ENCODE results near the gene RELN.

Gene RELN

DNA sequence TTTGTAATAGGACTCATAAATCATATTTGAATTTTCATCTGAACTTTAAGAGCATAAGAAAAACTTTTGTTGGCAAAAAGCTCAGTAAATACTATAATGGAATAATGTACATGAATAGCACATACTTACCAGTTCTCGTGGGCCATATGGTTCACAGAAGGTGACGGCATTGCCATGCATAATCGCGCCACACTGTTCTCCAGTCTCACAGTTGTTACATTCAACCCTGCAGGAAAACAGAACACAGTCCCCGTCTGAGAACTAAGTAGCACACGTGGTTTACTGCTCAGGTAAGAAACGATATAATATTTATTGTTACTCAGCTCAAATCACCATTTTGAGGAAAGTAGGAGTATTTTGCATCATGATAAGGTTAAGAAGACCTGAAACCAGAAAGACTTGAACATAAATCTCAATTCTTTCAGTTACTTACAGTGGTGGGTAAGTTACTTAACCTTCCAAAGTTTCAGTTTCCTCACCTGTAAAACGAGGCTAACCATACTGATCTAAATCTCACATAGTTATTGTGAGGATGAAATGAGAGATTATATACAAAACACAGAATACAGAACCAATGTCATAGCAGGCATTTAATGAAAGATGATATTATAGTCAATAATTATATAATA is 261.4 kb downstream of the RELN start:
- no peak overlapping the region for H3K27ac ChIP-seq
- TF ChIP-seq, protein P1, sequence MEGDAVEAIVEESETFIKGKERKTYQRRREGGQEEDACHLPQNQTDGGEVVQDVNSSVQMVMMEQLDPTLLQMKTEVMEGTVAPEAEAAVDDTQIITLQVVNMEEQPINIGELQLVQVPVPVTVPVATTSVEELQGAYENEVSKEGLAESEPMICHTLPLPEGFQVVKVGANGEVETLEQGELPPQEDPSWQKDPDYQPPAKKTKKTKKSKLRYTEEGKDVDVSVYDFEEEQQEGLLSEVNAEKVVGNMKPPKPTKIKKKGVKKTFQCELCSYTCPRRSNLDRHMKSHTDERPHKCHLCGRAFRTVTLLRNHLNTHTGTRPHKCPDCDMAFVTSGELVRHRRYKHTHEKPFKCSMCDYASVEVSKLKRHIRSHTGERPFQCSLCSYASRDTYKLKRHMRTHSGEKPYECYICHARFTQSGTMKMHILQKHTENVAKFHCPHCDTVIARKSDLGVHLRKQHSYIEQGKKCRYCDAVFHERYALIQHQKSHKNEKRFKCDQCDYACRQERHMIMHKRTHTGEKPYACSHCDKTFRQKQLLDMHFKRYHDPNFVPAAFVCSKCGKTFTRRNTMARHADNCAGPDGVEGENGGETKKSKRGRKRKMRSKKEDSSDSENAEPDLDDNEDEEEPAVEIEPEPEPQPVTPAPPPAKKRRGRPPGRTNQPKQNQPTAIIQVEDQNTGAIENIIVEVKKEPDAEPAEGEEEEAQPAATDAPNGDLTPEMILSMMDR (IDR thresholded peaks at IDR 0.05) = no peak
- TF ChIP-seq ZFX (IDR thresholded peaks at IDR 0.05; ENCODE audit: borderline replicate concordance) = no peak

DNA sequence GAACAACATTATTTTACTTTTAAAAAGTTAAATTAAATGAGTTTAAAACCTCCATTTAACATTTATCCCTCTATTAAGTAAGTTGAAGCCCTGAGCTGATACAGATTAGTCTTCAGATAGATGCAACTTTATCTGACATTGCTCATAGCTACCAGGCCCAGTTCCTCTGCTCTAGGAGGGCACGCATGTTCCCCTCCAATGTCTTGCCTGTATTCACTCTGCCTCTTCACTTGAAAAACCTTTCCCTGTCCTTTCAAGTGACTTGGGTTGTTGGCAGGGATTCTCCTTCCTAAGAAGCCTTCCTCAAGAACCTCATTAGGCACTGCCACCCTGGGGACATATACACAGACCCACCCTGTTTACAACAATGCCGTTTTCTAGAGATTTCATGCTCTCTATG is 270.4 kb downstream of the RELN start:
- TF ChIP-seq, protein P1 (IDR thresholded peaks at IDR 0.05) = no peak
- no peak for TF ChIP-seq ZFX (IDR thresholded peaks at IDR 0.05; ENCODE audit: borderline replicate concordance)
- H3K27ac ChIP-seq = no peak overlapping the region

DNA sequence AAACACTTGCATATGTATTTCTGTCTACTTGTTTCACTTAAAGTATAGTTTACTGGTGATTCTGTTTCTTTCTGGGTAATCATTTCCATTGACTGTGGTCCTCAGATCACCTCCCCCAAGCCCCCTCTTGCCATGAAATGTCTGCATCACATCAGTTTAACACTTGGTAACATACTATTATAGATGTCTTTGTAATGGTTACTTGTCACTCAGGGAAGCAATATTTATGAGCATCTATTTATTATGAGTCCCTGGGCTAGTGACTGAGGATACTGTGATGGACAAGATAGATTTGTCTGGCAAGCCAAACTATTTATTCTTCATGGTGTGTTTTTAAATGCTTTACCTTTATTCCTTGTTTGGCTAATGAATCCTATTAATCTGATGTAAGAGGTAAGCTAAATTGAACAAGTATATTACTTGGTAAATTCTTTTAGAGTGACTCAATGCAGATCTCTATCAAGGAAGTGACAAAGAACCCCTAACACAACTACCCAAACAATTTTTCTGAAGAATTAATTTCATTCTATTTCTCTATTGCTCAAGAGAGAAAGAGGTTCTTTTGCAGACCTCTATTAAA is 270.9 kb downstream of the RELN start:
- no peak overlapping the region for H3K27ac ChIP-seq
- no peak for TF ChIP-seq ZFX (IDR thresholded peaks at IDR 0.05; ENCODE audit: borderline replicate concordance)
- TF ChIP-seq, protein P1 (IDR thresholded peaks at IDR 0.05) = no peak

DNA sequence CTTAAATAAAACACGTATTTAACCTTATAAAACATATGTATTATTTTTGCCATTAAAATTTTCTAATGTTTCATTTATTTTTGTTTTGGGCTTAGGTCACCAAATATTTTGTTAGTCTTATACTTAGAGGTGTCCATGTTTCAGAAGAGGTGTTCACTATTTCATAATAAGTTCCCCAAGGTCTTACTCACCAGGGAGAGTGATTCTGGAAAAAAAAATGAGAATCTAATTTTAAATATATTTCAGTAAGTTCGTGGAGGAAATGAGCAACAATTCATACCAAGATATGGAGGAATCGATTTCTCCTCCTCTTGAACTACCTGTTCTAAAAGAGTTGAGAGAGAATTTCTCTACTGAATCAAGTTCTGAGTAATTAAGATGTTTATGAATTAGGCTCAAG is 271.9 kb downstream of the RELN start:
- H3K27ac ChIP-seq = no peak overlapping the region
- no peak for TF ChIP-seq ZFX (IDR thresholded peaks at IDR 0.05; ENCODE audit: borderline replicate concordance)
- TF ChIP-seq, protein P1 (IDR thresholded peaks at IDR 0.05) = no peak

DNA sequence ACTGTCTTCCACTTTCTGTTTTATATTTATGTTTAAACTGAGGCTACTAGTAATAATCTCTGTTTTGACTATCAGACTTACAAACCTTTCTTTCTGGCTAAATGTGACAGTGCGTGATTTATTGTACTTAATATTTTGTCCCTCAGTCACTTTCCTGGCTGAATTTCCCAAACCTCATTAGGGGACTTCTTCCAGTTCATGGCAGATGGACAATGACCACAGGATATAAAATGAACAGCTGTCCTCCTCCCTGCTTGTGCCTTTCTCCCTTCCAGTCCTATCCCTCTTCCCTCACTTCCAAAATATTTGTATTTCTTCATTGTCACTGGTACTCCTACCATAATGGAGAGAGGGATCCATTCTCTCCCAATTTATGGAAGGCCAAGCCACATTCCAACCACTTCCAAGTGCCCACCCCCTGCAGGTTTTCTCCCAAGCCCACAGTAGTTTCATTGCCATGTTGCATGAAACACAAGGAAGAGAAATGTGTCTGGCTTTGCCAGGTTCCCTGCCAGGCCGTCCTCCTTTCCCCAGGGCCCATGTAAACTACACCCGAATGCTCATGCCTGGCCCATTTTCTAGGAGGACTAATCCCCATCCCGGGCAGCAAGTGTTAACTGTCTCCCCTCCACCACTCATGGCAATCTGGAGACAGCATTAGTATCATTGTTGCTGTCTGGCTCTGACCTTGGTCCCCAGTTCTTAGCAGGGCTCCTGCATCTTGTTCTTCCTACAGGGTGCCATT is 273.9 kb downstream of the RELN start:
- no peak for TF ChIP-seq ZFX (IDR thresholded peaks at IDR 0.05; ENCODE audit: borderline replicate concordance)
- TF ChIP-seq, protein P1 (IDR thresholded peaks at IDR 0.05) = no peak
- H3K27ac ChIP-seq = no peak overlapping the region

DNA sequence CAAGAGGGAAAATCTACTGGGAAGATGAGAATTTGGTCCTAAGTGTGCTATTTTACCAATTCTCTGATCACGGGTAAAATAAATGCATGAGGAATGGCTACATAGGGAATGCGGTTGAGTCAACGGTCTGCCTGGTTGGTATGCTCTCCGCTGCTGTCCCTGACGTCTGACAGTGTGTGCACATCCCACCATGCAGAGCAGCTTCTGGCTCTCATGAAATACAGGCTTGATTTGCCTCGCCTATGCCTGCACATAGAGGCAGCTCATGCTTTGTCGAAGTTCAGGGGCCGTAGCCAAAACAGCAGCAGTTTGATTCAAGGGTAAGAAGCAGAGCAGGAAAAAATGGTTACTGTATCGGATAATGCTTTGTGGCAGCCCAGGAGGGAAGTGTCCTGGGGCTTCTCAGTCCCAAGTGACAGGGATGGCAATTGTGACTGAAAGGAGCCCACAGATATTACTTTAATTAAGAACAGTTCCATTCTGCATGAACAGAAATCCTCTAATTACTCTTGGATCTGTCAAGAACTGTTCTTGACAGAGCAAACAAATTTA is 275.0 kb downstream of the RELN start:
- TF ChIP-seq, protein P1 (IDR thresholded peaks at IDR 0.05) = no peak
- TF ChIP-seq ZFX (IDR thresholded peaks at IDR 0.05; ENCODE audit: borderline replicate concordance) = no peak
- H3K27ac ChIP-seq = no peak overlapping the region

Data from 22Rv1 (cell line).